COLO668 (cell line): ENCODE data around the gene SPOP.
"Not testable (repeated sequence)": the region's sequence is repeated elsewhere in the genome, so short reads cannot be mapped to it uniquely, and the experiment has no call there.

Experiments used
- DNase-seq: peaks from one replicate; lab custom pipeline; 2025; ENCODE audit not compliant: unreplicated experiment; lab: John Stamatoyannopoulos, UW

Gene SPOP

DNA sequence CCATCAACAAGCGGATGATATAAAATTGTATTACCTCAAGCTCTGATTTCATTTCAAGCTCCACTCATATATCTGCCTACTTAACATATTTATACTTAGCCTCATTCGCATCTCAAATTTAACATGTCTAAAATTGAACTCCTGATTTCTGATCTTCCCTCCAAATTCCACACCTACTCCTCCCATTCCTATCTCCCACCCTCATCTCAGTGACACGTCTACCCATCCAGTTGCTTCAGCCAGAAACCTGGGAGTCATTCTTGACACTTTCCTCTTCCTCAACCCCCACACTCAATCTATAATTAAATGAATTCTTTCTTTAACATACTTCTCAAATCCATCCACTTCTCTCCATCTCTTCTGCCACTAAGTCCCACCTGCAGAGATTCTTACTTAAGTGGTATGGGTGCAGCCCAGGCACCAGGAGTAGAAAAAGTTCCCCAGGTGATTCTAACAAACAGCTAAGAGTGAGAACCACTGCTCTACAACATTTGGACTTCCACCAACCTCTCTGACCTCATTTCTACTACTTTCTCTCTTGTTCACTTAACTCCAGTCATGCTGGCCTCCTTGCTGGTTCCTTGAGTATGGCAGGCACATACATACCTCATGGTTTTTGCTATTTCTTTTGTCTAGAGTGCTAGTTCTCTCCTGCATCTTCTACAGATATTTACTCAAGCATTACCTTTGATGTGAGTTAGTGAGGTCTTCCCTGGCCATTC, 18.1 kb downstream of the SPOP start:
- DNase-seq, result no peak

DNA sequence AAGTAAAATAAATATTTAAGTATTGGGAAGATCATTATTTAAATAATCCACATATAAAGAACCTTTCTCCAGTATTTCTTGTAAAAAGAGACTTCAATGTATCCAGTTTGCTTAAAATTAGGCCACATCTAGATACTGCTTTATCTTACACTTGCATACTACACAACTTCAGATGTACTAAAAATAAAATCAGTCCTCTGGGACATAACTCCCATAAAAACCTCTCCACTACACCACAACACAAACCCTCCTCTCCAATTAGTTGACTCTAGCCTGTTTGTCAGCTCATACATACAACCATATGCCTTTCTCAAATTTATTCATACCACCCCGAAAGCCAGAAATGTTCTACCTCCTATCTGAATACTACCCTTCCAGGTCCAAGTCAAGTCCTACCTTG, 21.6 kb downstream of the SPOP start:
- DNase-seq, result no peak

DNA sequence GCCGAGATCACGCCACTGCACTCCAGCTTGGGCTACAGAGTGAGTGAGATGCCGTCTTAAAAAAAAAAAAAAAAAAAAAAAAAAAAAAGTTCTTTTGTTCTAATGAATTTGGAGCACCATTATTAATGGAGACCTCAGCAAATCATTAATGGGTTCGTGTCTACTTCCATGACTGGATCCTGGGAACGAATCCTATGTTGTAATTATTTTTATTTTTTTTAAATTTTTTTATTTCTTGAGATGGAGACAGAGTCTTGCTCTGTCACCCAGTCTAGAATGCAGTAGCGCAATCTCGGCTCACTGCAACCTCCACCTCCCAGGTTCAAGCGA, 30.7 kb downstream of the SPOP start:
- DNase-seq, result no peak

DNA sequence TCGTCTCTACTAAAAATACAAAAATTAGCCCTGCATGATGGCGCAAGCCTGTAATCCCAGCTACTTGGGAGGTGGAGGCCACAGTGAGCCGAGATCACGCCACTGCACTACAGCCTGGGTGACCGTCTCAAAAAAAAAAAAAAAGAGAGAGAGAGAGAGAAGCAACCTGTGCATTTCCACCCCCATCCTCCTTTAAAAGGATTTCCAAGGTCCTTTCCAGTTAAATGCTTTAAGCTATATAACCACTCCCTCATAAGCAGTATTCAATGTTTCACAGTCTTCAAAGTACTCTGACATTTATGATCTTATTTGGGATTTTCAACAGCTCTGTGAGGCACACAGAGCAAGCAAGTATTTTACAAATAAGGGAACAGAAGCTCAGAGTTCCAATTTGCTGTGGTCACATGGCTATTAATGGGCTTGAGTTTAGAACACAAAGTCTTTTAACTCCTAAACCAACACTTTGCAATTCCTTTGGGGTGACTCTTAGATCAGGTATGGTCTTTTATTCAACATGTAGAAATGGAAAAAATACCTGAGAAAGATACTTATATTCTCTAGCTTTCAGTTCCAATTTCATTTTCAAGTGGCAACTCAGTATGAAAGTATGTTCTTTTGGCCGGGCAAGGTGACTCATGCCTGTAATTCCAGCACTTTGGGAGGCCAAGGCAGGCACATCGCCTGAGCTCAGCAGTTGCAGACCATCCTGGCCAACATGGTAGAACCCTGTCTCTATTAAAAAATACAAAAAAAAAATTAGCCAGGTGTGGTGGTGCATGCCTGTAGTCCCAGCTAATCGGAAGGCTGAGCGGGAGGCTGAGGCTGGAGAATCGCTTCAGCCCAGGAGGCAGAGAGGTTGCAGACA, 31.3 kb downstream of the SPOP start:
- no peak for DNase-seq

DNA sequence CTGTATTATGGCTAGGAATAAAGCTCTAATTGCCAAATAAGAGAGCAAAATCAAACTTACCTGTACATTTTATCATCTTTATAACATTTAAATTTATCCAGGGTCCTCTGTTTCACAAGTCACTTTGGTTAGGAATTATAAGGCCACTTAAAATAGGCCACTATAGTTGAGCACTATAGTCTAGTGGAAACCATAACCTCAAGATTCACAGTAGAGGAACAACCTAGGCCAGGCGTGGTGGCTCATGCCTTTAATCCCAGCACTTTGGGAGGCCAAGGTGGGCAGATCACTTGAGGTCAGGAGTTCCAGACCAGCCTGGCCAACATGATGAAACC, 31.9 kb downstream of the SPOP start:
- DNase-seq, result not testable (repeated sequence)

DNA sequence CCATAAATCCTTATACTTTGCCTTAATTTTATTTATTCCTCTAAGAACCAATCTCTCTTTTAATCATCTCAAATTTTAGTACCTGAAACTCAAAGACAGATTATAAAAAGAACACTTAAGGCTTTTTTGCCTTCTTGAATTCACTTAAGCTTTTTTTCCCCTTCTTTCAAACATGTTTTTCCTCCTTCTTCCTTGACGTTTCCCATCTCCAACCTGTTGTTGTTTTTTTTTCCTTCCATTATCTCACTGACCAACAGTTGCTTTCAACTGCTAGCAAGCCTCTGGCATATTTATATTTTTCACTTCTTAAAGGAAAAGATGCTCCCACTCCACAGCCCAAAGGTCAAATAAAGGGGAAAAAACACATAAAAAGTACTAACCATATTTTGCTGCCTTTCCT, 32.2 kb downstream of the SPOP start:
- no peak for DNase-seq

DNA sequence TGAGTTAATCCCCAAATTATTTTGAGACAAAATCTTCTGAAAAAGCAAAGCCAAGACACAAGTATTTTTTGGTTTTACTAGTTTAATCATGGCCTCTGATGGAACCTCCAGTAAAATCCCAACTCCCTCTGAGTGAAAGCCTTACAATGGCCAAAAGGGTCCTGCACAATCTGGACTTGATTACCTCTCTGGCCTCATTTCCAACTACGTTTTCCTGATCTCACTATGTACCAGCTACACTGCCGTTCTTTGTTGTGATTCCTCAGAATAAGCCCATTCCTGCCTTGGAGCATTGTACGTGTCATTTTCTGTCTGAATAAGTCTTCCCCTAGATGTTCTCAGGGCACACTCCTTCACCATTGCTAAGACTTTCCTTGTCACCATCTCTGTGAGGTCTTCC, 37.3 kb downstream of the SPOP start:
- no peak for DNase-seq

DNA sequence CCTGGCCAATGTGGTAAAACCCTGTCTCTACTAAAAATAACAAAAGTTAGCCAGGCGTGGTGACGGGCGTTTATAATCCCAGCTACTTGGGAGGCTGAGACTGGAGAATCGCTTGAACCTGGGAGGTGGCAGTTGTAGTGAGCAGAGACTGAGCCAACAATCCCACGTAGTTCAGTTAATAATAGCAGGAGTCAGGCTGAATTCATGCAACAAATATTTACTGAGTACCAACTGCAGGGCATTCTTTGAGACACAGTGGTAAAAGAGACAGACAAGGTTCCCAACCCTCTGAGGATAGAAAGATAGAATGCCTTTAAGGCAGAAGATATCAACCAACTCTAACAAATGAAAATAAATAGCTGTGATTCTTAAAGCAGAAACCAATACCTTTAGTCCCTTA, 39.1 kb downstream of the SPOP start:
- DNase-seq, result no peak

DNA sequence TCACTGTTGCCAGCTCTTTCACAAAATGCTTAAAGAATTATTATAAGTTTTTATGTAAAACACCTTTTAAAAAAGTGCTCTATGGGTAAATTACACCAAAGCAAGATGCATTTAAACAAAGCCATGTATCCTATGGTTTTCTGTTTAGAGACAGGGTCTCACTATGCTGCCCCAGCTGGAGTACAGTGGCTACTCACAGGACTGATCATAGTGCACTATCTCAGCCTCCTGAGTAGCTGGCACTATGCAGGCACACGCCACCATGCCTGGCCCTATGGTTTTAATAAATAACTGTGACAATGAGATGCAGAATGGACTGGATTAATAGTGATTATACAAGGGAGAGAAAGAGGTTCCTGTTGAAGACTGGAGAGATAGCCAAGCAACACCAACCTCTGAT, 40.2 kb downstream of the SPOP start:
- no peak for DNase-seq

DNA sequence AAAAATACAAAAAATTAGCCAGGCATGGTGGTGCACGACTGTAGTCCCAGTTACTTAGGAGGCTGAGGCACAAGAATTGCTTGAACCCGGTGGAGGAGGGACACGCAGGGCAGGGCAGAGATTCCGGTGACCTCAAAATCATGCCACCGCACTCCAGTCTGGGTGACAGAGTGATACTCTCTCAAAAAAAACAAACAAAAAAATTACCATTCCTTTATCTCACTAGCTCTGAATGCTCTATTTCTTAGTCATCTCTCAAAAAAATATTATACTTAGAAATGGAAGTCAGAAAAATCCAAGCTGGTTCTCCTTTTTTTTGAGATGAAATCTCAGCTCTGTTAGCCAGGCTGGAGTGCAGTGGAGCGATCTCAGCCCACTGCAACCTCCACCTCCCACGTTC, 40.8 kb downstream of the SPOP start:
- no peak for DNase-seq

DNA sequence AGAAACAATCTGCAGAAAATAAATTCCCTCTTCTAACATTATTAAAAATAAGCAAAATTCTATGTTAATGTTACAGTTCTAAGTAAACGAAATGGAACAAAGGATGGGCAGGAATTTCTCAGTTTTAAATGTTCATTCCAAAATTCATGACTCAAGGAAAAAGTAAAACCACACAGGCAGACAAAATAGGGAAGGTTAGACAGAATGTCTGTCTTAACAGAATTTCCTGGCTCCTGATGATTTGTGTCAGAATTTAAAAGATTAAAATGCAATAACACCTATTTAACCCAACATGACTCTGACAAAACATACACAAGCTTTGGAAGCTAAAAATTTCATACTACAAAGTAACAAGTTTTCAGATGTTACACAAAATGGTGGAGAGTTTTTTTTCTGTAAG, 42.8 kb downstream of the SPOP start:
- no peak for DNase-seq

DNA sequence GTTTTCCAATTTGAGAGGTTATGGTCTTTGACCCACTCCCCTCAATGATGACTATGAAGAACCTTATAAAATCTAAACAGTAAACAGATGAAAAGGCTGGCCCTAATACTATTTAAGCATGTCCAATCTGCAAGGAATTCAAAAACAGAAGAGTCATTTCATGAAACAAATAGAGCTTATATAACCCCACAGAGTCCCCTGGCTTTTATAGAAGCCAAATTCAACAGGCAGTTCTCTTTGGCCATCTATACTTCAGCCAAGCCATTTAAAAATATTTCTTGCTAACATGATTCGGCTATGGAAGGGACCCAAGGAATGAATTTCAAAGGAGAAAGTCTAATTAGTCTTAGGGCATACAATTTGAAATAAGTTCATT, 43.4 kb downstream of the SPOP start:
- DNase-seq, result no peak

DNA sequence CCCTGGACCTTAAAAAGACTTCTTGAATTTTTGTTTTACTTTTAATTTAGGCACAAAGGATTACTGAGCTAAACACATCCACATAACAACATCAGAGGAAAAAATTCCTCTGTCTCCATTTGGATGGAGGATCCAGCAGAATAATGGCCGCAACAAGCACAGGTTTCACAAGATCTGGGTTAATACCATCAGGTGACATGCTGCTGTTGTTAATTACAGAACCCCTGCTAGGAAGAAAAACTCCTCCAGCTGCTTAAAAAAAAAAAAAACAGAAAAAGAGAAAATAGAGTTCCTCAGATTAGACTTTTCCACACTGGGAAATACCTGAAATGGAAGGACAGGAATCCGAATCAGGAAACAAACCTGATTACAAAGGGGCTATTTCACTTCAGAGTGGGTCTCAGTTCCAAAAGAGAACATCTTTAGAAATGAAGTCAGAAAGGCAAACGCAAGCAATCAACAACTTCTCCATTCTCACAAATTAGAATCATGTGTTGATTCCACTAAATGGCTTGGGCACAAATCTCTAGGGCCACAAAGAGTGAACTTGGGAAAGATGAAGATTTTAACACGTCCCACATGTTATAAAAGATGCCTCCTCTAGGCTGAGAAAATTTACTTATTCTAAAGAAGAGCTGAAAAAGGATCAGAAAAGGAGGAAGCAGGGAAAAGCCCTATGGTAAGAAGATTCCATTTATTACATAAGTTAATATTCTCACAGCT, 44.0 kb downstream of the SPOP start:
- no peak for DNase-seq

DNA sequence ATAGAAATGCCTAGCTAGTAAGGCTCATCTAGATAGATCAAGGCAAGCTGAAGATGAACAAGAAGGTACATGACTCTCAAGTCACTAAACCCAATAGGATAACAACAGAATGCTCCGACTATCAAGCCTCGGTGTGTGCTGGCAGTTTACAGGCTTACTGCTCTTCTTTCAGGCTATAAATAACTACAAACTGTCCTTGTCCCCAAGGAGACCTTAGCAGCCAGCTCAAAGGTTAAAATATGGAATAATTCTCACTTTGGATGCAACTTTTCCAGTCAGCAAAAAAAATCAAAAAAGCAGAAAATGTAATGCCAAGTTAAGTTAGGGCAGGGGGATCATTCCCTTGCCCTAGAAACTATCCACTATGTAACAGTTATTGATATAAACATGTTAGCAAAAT, 44.6 kb downstream of the SPOP start:
- no peak for DNase-seq

DNA sequence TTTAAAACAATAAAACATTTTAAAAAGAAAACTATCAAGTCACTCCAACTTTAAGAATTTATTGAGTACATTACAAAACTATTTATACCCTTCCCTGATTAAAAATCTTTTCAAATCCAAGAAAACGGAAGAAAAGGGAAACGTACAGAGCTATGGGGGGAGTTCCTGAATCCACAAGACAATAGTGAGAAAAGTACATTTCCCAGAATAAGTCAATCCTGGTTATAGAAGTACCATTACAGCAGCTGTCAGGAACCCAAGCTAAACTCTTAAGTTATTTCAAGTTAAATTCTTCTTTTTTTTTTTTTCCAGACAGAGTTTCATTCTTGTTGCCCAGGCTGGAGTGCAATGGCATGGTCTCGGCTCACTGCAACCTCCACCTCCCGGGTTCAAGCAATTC, 45.7 kb downstream of the SPOP start:
- no peak for DNase-seq

DNA sequence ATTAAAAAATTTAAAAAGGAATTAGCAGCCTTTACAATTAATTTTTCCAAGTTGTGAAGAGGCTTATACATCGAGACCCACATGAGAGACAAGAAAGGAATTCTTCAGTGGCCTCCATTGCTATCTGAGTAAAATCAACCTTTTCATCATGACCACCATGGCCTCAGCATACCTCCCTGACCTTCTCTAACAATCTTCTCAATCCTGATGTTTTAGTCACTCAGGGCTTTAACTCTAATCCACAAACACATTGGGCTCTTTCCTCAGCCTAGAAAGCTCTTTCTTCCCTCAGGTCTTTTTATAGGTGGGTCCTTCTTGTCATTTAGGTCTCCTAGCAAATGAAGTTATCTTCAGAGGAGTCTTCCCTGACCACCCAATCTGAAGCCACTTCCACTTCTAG, 46.4 kb downstream of the SPOP start:
- DNase-seq, result no peak

DNA sequence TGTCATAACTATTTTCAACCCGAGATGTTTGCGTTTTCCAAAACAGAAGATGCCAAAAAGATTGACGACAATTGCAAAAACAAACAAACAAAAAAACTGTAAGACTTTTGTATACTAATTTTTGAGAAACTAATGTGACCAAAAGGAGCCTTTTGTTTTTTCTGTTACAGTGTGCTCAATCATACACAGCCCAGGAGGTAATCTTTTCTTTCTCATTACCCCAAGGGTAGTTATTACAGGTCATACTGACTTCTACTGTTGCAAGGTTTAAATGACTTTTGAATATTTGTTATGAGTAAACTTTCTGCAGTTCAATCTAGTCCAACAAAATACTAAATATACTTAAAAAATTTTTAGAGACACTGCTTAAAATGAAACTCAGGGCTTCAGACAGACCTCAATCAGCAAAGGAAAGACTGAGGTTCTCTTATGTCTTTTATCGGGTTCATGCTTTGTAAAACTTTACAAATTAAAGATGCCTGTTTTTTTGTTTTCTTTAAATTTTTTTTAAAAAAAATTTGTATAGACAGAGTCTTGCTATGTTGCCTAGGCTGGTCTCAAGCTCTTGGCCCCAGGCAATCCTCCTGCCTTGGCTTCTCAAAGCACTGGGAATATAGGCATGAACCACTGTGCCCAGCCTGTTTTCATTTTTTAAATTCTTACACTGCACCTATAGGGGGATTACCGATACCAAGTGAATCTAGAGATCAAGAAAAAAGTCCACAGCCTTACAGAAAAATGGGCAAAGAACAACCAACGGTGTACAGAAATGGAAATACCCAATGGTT, 47.6 kb downstream of the SPOP start:
- no peak for DNase-seq

DNA sequence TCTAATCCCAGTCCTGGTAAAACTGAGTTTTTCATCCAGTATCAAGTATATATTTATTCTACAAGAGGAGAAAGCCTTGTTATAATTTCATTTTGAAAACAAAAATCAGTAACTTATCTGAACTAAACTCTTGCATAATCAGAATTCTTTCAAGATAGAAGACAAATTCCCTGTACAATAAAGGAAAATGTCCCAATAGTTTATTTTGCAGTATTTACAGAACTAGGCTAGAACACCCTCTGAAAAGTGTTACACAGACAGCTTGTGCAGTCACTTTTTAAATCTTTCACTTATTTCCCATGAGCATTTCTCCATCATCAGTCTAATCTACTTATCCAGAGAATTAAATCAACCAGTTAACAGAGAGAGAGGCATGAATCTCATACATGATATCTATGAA, 48.5 kb downstream of the SPOP start:
- no peak for DNase-seq

DNA sequence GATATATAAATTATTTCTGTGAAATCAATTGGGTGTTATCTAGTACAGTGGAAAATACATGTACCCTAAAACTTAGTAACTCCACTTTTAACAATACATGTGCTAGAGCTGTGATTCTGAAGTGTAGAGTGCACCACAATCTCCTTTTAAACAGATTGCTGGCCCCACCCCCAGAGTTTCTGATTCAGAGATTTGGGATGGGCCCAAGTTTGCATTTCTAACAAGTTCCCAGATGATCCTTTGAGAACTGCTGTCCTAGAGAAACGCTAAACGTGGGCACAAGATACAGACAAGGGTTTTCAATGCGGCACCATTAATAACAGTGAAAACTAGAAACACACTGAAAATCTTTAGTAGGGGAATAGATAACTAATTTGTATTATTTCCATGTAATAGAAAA, 53.0 kb downstream of the SPOP start:
- no peak for DNase-seq

DNA sequence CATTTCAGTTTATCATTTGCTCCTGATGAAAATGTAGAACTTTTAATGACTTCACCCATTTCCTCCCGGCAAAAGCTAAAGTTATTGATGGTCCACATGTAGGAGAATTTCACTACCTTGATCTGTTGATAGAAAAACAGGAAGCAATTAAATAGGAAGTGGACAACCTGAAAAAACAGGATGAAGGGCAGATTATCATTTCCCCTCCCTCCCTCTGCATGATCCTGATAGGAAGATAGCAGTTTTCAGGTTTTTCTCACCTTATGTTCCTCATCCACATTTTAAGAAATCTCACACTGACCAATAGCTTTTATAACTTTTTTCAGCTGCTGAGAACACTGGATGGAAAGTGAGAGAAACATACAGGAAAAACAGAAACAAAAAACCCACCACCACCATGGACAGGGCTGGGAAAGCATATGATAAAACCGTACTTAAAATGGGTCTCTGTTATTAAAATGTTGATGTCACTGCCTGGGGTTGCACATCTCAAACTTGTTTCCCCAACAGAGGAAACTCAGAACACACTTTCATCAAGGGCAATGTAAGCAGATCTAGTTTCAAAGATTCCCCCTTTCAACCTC, 55.9 kb downstream of the SPOP start:
- no peak for DNase-seq

DNA sequence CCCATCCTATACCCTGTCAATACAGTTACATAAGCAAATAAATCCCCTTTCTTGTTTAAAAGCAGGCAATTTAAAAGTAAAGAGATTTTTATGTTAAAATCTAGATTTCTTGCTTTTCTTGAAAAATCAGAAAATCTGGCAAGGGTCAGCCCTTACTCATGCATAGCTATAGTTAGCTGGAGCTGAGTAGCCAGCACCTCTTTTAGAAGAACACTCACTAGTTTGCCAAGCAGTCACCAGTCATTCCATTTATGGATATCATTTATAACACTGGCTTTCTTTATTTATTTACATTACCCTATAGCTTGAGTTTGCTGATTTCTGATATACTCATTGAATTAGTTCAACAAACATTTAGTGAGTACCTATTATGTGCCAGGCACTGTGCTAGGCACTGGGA, 56.5 kb downstream of the SPOP start:
- DNase-seq, result no peak
